ENCODE data around the gene ANGPTL2.

Gene ANGPTL2

GRCh38 chr9:127092041-127092608, 30.3 kb downstream of the ANGPTL2 start:
- DNase-seq: no peak

- DNase-seq: no peak
These were observed 30.9 kb downstream of the ANGPTL2 start for GRCh38 chr9:127091526-127091925.

- DNase-seq: no peak
These were observed 32.0 kb downstream of the ANGPTL2 start for GRCh38 chr9:127090341-127090985.

GRCh38 chr9:127089631-127090081, 32.8 kb downstream of the ANGPTL2 start:
- DNase-seq: no peak

DNA sequence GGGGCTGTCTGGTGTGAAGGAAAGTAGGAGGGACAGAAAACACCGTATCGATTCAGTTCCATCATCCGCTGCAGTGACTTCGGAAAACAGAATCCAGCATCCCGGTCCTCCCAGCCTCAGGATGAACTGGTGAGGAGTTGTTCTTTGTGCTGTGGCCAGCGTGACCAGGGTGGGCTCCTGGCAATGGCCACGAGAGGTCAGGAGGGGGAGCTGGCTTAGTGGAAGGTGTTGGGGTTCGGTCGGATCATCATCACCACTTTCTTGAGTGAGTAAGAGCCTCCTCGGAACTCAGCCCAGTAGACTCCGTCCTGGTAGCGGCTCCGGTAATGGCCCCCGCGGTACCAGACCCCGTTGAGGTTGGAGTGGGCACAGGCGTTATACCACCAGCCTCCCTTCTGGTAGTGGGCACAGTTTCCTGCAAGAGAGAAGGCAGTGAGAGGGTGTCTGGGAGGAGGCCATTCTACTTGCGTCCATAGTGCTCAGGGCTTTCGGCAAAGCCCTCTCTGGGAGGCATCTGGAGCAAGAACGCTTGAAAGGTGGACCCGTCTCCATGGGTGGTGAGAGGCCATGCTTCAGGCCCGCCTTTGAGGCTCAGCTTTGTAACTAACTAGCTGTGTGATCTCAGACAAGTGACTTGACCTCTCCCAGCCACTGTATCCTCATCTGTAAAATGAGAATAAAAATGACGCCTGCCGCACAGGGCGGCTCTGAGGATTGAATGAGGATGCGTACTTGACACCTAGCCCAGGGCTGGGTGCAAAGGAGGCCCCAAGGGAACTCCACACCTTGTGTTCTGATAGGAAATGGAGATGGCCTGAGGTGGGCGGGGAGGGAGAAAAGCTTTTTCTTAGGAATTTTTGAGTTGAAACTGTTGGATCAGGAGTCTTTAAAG, 33.5 kb downstream of the ANGPTL2 start:
- no peak for DNase-seq

- no peak for DNase-seq
These were observed 34.6 kb downstream of the ANGPTL2 start for GRCh38 chr9:127087836-127088235.

GRCh38 chr9:127087411-127087810, 35.0 kb downstream of the ANGPTL2 start:
- DNase-seq: no peak

DNA sequence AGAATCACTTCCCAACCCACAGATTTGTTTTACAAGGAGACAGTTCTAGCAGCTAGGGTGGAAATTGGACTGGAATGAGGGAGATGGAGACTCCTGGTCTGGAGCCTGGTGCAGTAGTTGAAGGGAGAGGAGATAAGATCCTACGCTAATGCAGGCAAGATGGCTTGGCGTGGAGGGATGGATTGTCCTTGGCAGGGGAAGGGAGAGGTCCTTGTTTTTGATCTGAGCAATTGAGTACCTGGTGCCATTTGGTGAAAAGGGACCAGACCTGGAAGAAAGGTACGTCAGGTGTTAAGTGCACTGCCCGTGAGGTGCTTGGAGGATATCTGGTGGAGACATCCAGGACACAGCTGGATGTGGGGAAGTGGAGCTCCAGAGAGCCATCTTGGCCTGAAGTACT, 35.7 kb downstream of the ANGPTL2 start:
- DNase-seq: no peak

- no peak for DNase-seq
These were observed 37.2 kb downstream of the ANGPTL2 start for GRCh38 chr9:127085186-127085585.

- no peak for DNase-seq
These were observed 38.1 kb downstream of the ANGPTL2 start for GRCh38 chr9:127084076-127085039.

- no peak for DNase-seq
These were observed 39.1 kb downstream of the ANGPTL2 start for GRCh38 chr9:127083138-127083980.

DNA sequence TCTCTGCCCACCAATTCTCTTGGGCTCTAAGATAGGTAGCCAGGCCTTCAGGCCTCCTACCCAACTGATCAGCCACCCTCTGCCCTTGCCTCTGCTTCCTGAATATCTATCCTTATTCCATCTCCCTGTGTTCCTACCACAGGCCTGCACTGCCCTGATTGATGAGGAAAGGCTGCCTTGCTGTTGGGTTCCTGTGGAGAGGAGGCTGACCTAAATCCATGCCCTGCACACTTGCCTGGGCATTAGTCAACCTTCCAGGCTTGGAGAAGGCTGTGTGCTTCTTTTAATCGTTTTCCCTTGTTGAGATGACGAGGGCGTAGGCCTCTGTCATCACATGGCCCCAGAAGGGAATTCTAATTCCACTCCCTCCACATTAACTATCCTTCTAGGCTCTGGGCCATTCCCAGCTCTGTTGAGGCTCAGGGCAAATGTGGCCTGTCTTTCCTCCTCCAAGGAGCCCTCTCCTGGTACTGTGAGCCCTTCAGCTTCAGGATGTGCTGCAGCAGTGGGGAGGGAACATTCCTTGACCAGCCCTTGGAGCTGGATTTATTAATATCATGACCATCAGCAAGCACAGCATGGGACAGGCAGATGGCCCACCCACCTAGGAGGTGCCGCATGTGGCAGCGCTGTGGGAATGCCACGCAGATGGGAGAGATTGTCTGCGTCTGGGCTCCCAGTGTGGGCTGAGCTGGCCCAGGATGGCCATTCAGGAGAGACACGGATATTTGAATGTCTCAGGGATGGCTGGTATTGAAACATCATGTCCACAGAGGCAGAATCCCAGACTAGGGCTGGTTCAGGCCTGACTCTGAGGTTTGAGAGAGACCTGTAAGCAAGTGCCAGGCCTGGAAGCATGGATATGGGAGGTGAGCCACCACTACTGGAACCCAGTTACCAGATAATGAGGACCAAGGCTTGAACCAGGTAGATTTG, 40.9 kb downstream of the ANGPTL2 start:
- no peak for DNase-seq

DNA sequence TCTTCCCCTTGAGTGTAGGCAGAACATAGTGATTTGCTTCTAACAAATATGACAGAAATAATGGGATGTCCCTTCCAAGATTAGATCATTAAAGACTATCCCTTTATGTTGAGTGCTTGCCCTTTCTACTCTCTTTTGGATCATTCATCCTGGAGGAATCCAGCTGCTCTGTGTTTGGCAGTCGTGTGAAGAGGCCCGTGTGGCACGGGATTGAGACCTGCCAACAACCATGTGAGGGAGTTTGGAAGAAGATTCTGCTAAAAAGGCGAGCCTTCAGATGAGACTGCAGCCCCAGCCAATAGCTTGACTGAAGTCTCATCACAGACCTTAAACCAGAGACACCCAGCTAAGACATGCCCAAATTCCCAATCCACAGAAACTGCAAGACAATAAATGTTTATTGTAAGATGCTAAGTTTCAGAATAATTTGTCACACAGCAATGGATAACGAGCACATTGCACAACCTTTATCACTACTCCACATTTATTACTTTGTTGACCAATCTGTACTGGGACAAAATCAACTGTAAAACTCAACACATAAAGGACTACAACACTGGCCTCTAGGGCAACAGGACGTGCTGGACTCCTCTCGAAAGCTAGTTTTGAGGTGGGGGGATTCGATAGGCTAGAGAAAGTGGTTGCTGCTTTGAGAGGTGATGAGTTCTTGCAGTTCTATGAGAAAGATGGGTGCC, 42.8 kb downstream of the ANGPTL2 start:
- DNase-seq: no peak

- no peak for DNase-seq
These were observed 43.4 kb downstream of the ANGPTL2 start for GRCh38 chr9:127078988-127079387.

DNA sequence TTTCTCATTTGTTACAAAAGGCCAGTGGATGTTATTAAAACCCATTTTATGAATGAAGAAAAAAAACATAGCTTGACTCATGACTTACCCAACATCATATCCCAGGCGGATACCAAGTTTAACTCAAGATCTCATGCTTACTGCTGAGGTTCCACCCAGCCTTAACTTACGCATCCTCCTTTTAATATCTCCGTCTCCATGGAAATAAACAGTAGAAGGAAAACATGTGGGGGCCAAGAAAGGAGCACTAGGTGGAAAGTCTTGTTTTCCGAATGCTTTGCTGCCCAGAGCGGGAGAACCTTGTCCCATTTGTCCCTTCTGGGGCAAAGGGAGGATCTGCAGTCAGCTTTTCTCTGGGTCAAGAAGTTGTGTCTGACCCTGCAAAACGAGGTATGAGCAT, 44.1 kb downstream of the ANGPTL2 start:
- DNase-seq: no peak

- DNase-seq: no peak
These were observed 44.8 kb downstream of the ANGPTL2 start for GRCh38 chr9:127077644-127077946.

DNA sequence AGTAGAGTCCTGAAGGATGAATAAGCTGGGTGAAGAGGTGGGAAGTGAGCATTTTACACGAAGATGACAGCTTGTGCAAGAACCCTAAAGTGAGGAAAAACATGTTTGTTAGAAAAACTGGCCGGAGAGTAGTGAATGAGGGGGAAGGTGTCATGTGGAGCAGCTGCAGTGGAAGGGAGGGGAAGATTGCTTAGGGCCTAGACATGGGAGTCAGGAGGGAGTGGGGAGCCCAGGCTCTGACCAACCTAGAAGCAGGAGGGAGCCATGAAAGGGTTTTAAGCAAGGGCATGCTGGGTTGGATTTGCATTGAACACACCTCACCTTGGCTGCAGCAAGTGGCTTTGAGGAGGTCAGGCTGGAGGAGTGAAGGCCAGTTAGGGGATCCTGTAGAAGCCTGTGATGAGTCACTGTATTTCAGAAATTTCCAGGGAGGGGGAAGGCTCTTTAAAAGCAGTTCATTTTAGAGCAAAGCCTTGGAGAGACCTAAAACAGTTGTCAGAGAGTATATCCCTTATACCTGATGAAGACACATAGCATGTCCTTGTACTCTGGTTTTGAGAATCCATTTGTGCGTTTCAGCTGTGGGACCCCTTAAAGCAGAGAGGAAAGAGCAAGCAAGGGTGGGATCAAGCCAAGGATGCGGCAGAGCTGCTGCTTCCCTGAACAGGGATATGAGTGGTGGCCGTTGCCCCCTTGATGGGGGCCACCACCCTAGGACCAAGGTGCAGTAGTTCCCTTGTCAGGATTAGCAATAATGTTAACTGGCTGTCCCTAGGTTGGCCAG, 45.4 kb downstream of the ANGPTL2 start:
- DNase-seq: no peak

- DNase-seq: no peak
These were observed 46.6 kb downstream of the ANGPTL2 start for GRCh38 chr9:127075624-127076372.
